Prostate gland (tissue), 2 donors: Measurements from ENCODE around the gene AMFR. TPM values are rescaled to one million over a fixed set of nuclear protein-coding genes. Genes with fewer than 3 reads are reported as not detected.

Experiments
- DNase-seq: peaks from one replicate; pipeline ENCODE4 v3.0.0-alpha.2; 2019; ENCODE audit warnings: low spot score
- H3K27ac ChIP-seq, 2 donors: fragments of 200-600 bp; sonication (generic); 2 replicates each; pipeline ENCODE4 v1.5.1; 2017 to 2019
- H3K27me3 ChIP-seq: fragments of 200-600 bp; sonication (generic); replicated peaks from 2 replicates; pipeline ENCODE4 v1.5.1; 2019; ENCODE audit not compliant: insufficient read depth
- H3K36me3 ChIP-seq, 2 donors: fragments of 200-600 bp; sonication (generic); 1 replicate in 1 of 2; 2 replicates in 1 of 2; pipeline versions ENCODE4 v1.5.1 to v1.8.1; 2017 to 2019
- H3K4me1 ChIP-seq: fragments of 200-600 bp; sonication (generic); replicated peaks from 2 replicates; pipeline ENCODE4 v1.5.1; 2019
- H3K4me3 ChIP-seq, 2 donors: fragments of 200-600 bp; sonication (generic); 2 replicates each; pipeline ENCODE4 v1.5.1; 2017 to 2019
- H3K9me3 ChIP-seq: fragments of 200-600 bp; sonication (generic); 2 replicates; pipeline ENCODE4 v1.5.1; 2017
- CTCF ChIP-seq, 4 experiments: fragments of 200-600 bp in 2 of 4; fragments of 450-650 bp in 2 of 4; sonication (generic) in 2 of 4; IDR thresholded peaks; 1 replicate in 3 of 4; 2 replicates in 1 of 4; pipeline ENCODE4 v1.5.1; 2016 to 2019; ENCODE audit warnings: antibody characterized with exemption in 4 of 4, mild to moderate bottlenecking in 2 of 4, moderate library complexity in 2 of 4
- POLR2A ChIP-seq: fragments of 450-650 bp; IDR thresholded peaks from one replicate; pipeline ENCODE4 v1.6.1; 2016; ENCODE audit warnings: antibody characterized with exemption, mild to moderate bottlenecking
- POLR2AphosphoS5 ChIP-seq: sonication (generic); formaldehyde crosslinking; IDR thresholded peaks from one replicate; pipeline ENCODE4 v1.6.1; 2017; ENCODE audit warnings: antibody characterized with exemption
- WGBS: methylation state at CpG from one replicate; pipeline ENCODE4 v1.1.5; 2018; 5-methylcytosine and 5-hydroxymethylcytosine counted together
- intact Hi-C: fragments of 100-400 bp; cut with DNase I; formaldehyde crosslinking; loops from one replicate; pipeline ENCODE4 v1.14.2; 2022
- total RNA-seq, 2 donors: library from RNA; depleted of rRNA; stranded (reverse); fragments of >200 nt; gene quantifications; one replicate each; pipeline ENCODE4 v1.1.0, GENCODE V29; 2016

The AMFR gene
- total RNA-seq, 2 donors from 2014 or later, result 123 to 261 TPM

- Histone ChIP-seq H3K4me3 (peak overlapping the region in 1 of 2 donors; percentile 9), H3K9me3 (no peaks in the 10 kb centered on the region), H3K27me3 (no peaks in the 10 kb centered on the region), H3K4me1 (no peaks in the 10 kb centered on the region), H3K27ac (no peak overlapping the region), H3K36me3 (no peaks in the 10 kb centered on the region)
- 74% methylated on average over 14 of the region's 14 CpGs for WGBS
- no peak for DNase-seq
- intact Hi-C loops, result loop anchor here (1.0 kb wide), 1 partner anchor 24 kb away; no protein-coding TSS in a partner anchor
- TF ChIP-seq POLR2AphosphoS5 (no peak), CTCF (IDR thresholded peaks at IDR 0.05) (no peak), POLR2A (no peak)
Observed at GRCh38 chr16:56355786-56356275, 69.5 kb downstream of the AMFR start.

- WGBS, result 94% methylated on average over 9 of the region's 9 CpGs
- no peaks in the 10 kb centered on the region for H3K4me1 ChIP-seq
- DNase-seq, result no peak
- H3K27ac ChIP-seq, result no peak overlapping the region
- H3K4me3 ChIP-seq, result no peak overlapping the region
- no peaks in the 10 kb centered on the region for H3K27me3 ChIP-seq
- no peak for TF ChIP-seq POLR2AphosphoS5
- no peak for TF ChIP-seq CTCF (IDR thresholded peaks at IDR 0.05)
- TF ChIP-seq POLR2A, result no peak
- H3K9me3 ChIP-seq, result no peaks in the 10 kb centered on the region
- intact Hi-C loops, result loop anchor here (1.0 kb wide), 1 partner anchor 23 kb away; no protein-coding TSS in a partner anchor
- no peaks in the 10 kb centered on the region for H3K36me3 ChIP-seq
Observed at GRCh38 chr16:56355221-56355620, 70.1 kb downstream of the AMFR start.

- TF ChIP-seq CTCF (IDR thresholded peaks at IDR 0.05), result no peak
- TF ChIP-seq POLR2AphosphoS5, result no peak
- no peak for TF ChIP-seq POLR2A
- Histone ChIP-seq H3K27me3 (no peaks in the 10 kb centered on the region), H3K36me3 (no peaks in the 10 kb centered on the region), H3K4me3 (no peak overlapping the region), H3K9me3 (no peaks in the 10 kb centered on the region), H3K4me1 (no peaks in the 10 kb centered on the region), H3K27ac (no peak overlapping the region)
- intact Hi-C loops, result loop anchor here (1.0 kb wide), 1 partner anchor 22 kb away; no protein-coding TSS in a partner anchor
- WGBS, result 94% methylated on average over 17 of the region's 17 CpGs
- DNase-seq, result no peak
Observed at GRCh38 chr16:56354746-56355145, 70.6 kb downstream of the AMFR start.

- Histone ChIP-seq H3K4me1 (no peaks in the 10 kb centered on the region), H3K4me3 (no peak overlapping the region), H3K9me3 (no peaks in the 10 kb centered on the region), H3K27me3 (no peaks in the 10 kb centered on the region), H3K36me3 (no peaks in the 10 kb centered on the region), H3K27ac (no peak overlapping the region)
- TF ChIP-seq CTCF (IDR thresholded peaks at IDR 0.05), result no peak
- no peak for TF ChIP-seq POLR2AphosphoS5
- no peak for TF ChIP-seq POLR2A
- 96% methylated on average over 7 of the region's 7 CpGs for WGBS
- intact Hi-C loops, result no loop called here
- DNase-seq, result no peak
Observed at GRCh38 chr16:56354016-56354415, 71.3 kb downstream of the AMFR start.
